CD4-positive, alpha-beta T cell (primary cell): ENCODE results near the gene NKAIN4. TPM values are rescaled to one million over a fixed set of nuclear protein-coding genes. Genes with fewer than 3 reads are reported as not detected.

ENCODE experiments used
- ATAC-seq: fragments of 200-7000 bp; cut with Tn5 transposase; one replicate; pipeline ENCODE4 v1.10.0; 2022; ENCODE audit warnings: mild to moderate bottlenecking; ENCODE audit not compliant: poor library complexity
- CTCF ChIA-PET: fragments of 350-600 bp; sonication (Branson Sonifier 250); formaldehyde crosslinking; loops from one replicate; lab custom pipeline; 2021; ENCODE audit warnings: antibody characterized with exemption, inconsistent platforms; lab: Charles Lee
- POLR2A ChIA-PET: fragments of 350-600 bp; sonication (Branson Sonifier 250); formaldehyde crosslinking; loops from one replicate; lab custom pipeline; 2021; ENCODE audit warnings: antibody characterized with exemption, inconsistent platforms; lab: Charles Lee
- DNase-seq, 14 experiments: peaks; one replicate each; pipeline ENCODE4 v3.0.0-alpha.2; 2013 to 2020; ENCODE audit warnings: mixed read lengths in 2 of 14
- H3K27ac ChIP-seq, 2 donors: one replicate each; pipeline versions ENCODE4 v1.5.1 to v1.7.0; 2013; ENCODE audit warnings: low read length in 2 of 2, low read depth in 1 of 2, mild to moderate bottlenecking in 1 of 2
- H3K27me3 ChIP-seq, 2 experiments: 1 replicate in 1 of 2; 2 replicates in 1 of 2; pipeline versions ENCODE4 v1.6.1 to v1.7.0; 2013; ENCODE audit warnings: low read length in 2 of 2, control low read depth in 1 of 2, mild to moderate bottlenecking in 1 of 2, moderate library complexity in 1 of 2; ENCODE audit not compliant: insufficient read depth in 2 of 2, control insufficient read depth in 1 of 2
- H3K36me3 ChIP-seq: one replicate; pipeline ENCODE4 v1.6.1; 2013; ENCODE audit warnings: low read length, control low read depth; ENCODE audit not compliant: insufficient read depth
- H3K4me1 ChIP-seq: one replicate; pipeline ENCODE4 v1.6.1; 2013; ENCODE audit warnings: low read length, control low read depth; ENCODE audit not compliant: insufficient read depth
- H3K4me3 ChIP-seq: one replicate; pipeline ENCODE4 v1.5.1; 2013; ENCODE audit warnings: mild to moderate bottlenecking, low read length, moderate library complexity
- H3K9me3 ChIP-seq, 2 experiments: 1 replicate in 1 of 2; 2 replicates in 1 of 2; pipeline versions ENCODE4 v1.6.1 to v1.7.0; 2013; ENCODE audit warnings: low read length in 2 of 2, mild to moderate bottlenecking in 2 of 2, control low read depth in 1 of 2, moderate library complexity in 1 of 2; ENCODE audit not compliant: control insufficient read depth in 1 of 2, insufficient read depth in 1 of 2
- H3K27ac Mint-ChIP-seq: one replicate; pipeline ENCODE4 v1.8.0; 2020; ENCODE audit warnings: mixed read lengths
- H3K27me3 Mint-ChIP-seq: one replicate; pipeline ENCODE4 v1.8.0; 2021; ENCODE audit warnings: mixed read lengths
- H3K36me3 Mint-ChIP-seq: one replicate; pipeline ENCODE4 v1.8.0; 2021; ENCODE audit warnings: low read depth, mixed read lengths
- H3K4me1 Mint-ChIP-seq: one replicate; pipeline ENCODE4 v1.8.0; 2021; ENCODE audit warnings: low read depth, mixed read lengths
- H3K4me3 Mint-ChIP-seq: one replicate; pipeline ENCODE4 v1.8.0; 2020; ENCODE audit warnings: mild to moderate bottlenecking, mixed read lengths
- H3K9me3 Mint-ChIP-seq: one replicate; pipeline ENCODE4 v1.8.0; 2020; ENCODE audit warnings: mixed read lengths
- intact Hi-C, 2 experiments: fragments of 100-400 bp; cut with DNase I in 1 of 2; cut with micrococcal nuclease in 1 of 2; formaldehyde crosslinking; loops; one replicate each; pipeline versions ENCODE4 v1.15.1 to v1.9.0; 2023 to 2025; cut with DNase I, micrococcal nuclease
- total RNA-seq, 174 experiments: library from RNA in 2 of 174; stranded (reverse) in 2 of 174; gene quantifications; one replicate each; pipeline ENCODE4 v1.2.3 and lab custom pipeline; 2021 to 2026
- TF ChIP-seq, protein P1 (sequence below): fragments of 200-600 bp; IDR thresholded peaks from one replicate; pipeline ENCODE4 v1.8.0; 2022; ENCODE audit warnings: antibody characterized with exemption, mild to moderate bottlenecking

Gene NKAIN4
- total RNA-seq, 2 experiments from 2014 or later: not detected

- no peak for ATAC-seq
- H3K4me3 Mint-ChIP-seq: no peak overlapping the region
- TF ChIP-seq, protein P1, sequence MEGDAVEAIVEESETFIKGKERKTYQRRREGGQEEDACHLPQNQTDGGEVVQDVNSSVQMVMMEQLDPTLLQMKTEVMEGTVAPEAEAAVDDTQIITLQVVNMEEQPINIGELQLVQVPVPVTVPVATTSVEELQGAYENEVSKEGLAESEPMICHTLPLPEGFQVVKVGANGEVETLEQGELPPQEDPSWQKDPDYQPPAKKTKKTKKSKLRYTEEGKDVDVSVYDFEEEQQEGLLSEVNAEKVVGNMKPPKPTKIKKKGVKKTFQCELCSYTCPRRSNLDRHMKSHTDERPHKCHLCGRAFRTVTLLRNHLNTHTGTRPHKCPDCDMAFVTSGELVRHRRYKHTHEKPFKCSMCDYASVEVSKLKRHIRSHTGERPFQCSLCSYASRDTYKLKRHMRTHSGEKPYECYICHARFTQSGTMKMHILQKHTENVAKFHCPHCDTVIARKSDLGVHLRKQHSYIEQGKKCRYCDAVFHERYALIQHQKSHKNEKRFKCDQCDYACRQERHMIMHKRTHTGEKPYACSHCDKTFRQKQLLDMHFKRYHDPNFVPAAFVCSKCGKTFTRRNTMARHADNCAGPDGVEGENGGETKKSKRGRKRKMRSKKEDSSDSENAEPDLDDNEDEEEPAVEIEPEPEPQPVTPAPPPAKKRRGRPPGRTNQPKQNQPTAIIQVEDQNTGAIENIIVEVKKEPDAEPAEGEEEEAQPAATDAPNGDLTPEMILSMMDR: no peak
- Histone ChIP-seq H3K4me3 (no peak overlapping the region), H3K36me3 (no peaks in the 10 kb centered on the region), H3K9me3 (peaks cover 0 to 8% of the 10 kb centered on the region in 2 experiments), H3K27me3 (peaks cover 31 to 32% of the 10 kb centered on the region in 2 experiments), H3K4me1 (peaks cover 14% of the 10 kb centered on the region), H3K27ac (no peak overlapping the region)
- H3K36me3 Mint-ChIP-seq: no peaks in the 10 kb centered on the region
- DNase-seq: no peak
- intact Hi-C loops: no loop called here
- no peak overlapping the region for H3K27ac Mint-ChIP-seq
- ChIA-PET CTCF (no interaction called here), POLR2A (no interaction called here)
- no peaks in the 10 kb centered on the region for H3K9me3 Mint-ChIP-seq
- peaks cover 63% of the 10 kb centered on the region for H3K27me3 Mint-ChIP-seq
- H3K4me1 Mint-ChIP-seq: peaks cover 5% of the 10 kb centered on the region
These were observed 3.4 kb upstream of the NKAIN4 start for GRCh38 chr20:63257629-63258028.

DNA sequence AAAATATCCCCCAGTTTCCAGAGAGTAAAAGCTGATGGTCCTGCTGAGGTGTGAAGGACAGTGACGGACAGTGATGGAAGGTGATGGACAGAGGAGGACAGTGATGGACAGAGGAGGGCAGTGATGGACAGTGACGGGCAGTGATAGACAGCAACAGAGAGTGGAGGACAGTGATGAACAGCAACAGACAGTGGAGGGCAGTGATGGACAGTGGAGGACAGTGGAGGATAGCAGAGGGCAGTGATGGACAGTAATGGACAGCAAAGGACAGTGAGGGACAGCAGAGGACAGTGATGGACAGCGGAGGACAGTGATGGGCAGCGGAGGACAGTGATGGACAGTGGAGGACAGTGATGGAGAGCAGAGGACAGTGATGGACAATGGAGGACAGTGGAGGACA lies 2.7 kb upstream of the NKAIN4 start:
- intact Hi-C loops: no loop called here
- no peak overlapping the region for H3K4me3 ChIP-seq
- peaks cover 64% of the 10 kb centered on the region for H3K27me3 Mint-ChIP-seq
- H3K4me1 Mint-ChIP-seq: peaks cover 6% of the 10 kb centered on the region
- ATAC-seq (no peak), DNase-seq (no peak)
- H3K9me3 ChIP-seq: peaks cover 0 to 8% of the 10 kb centered on the region in 2 experiments
- H3K4me1 ChIP-seq: peaks cover 9% of the 10 kb centered on the region
- no peak overlapping the region for H3K4me3 Mint-ChIP-seq
- ChIA-PET POLR2A (no interaction called here), CTCF (no interaction called here)
- no peaks in the 10 kb centered on the region for H3K36me3 ChIP-seq
- TF ChIP-seq, protein P1: no peak
- H3K9me3 Mint-ChIP-seq: no peaks in the 10 kb centered on the region
- no peak overlapping the region for H3K27ac ChIP-seq
- no peak overlapping the region for H3K27ac Mint-ChIP-seq
- H3K36me3 Mint-ChIP-seq: no peaks in the 10 kb centered on the region
- peaks cover 38% of the 10 kb centered on the region in 2 experiments for H3K27me3 ChIP-seq

GRCh38 chr20:63255931-63256704 lies 1.9 kb upstream of the NKAIN4 start:
- Mint-ChIP-seq H3K36me3 (no peaks in the 10 kb centered on the region), H3K4me3 (no peak overlapping the region), H3K4me1 (peaks cover 6% of the 10 kb centered on the region), H3K27me3 (peaks cover 65% of the 10 kb centered on the region), H3K9me3 (no peaks in the 10 kb centered on the region), H3K27ac (no peak overlapping the region)
- TF ChIP-seq, protein P1: no peak
- peaks cover 40% of the 10 kb centered on the region in 2 experiments for H3K27me3 ChIP-seq
- DNase-seq (no peak), ATAC-seq (no peak)
- ChIA-PET CTCF (no interaction called here), POLR2A (no interaction called here)
- peaks cover 9% of the 10 kb centered on the region for H3K4me1 ChIP-seq
- H3K27ac ChIP-seq: no peak overlapping the region
- no peak overlapping the region for H3K4me3 ChIP-seq
- peaks cover 0 to 8% of the 10 kb centered on the region in 2 experiments for H3K9me3 ChIP-seq
- H3K36me3 ChIP-seq: no peaks in the 10 kb centered on the region
- intact Hi-C loops: no loop called here
